ENCODE results near the gene PITHD1.
"Not testable (repeated sequence)": the region's sequence is repeated elsewhere in the genome, so short reads cannot be mapped to it uniquely, and the experiment has no call there.

Gene PITHD1

GRCh38 chr1:23799570-23800399 lies 21.6 kb downstream of the PITHD1 start:
- DNase-seq, result peak; percentile 39

- peak; percentile 97 for DNase-seq
Measured at GRCh38 chr1:23800400-23801337, 22.5 kb downstream of the PITHD1 start, which contains the start of gene GALE. GALE (minus strand) TSS chr1:23800754; CDS start chr1:23799007, 1,747 bp downstream.

- no peak for DNase-seq
Measured at GRCh38 chr1:23801338-23801748, 23.1 kb downstream of the PITHD1 start.

GRCh38 chr1:23801876-23802275 lies 23.7 kb downstream of the PITHD1 start:
- DNase-seq, result peak; percentile 51

GRCh38 chr1:23802809-23803342 lies 24.7 kb downstream of the PITHD1 start:
- not testable (repeated sequence) for DNase-seq

- DNase-seq, result no peak
Measured at GRCh38 chr1:23803674-23804073, 25.5 kb downstream of the PITHD1 start.

- peak; percentile 43 for DNase-seq
Measured at GRCh38 chr1:23804183-23804835, 26.1 kb downstream of the PITHD1 start.

GRCh38 chr1:23805025-23805424 lies 26.8 kb downstream of the PITHD1 start:
- DNase-seq, result no peak

GRCh38 chr1:23806280-23806679 lies 28.1 kb downstream of the PITHD1 start:
- no peak for DNase-seq

- DNase-seq, result no peak
Measured at GRCh38 chr1:23807453-23807852, 29.2 kb downstream of the PITHD1 start.

GRCh38 chr1:23809751-23810171 lies 31.5 kb downstream of the PITHD1 start:
- peak; percentile 85 for DNase-seq

GRCh38 chr1:23810818-23811540 lies 32.8 kb downstream of the PITHD1 start:
- peak; percentile 61 for DNase-seq

- no peak for DNase-seq
Measured at GRCh38 chr1:23814016-23814415, 35.8 kb downstream of the PITHD1 start.

GRCh38 chr1:23816361-23816760 lies 38.1 kb downstream of the PITHD1 start:
- DNase-seq, result no peak

GRCh38 chr1:23816906-23817305 lies 38.7 kb downstream of the PITHD1 start:
- no peak for DNase-seq

GRCh38 chr1:23817633-23818032 lies 39.4 kb downstream of the PITHD1 start:
- DNase-seq, result no peak

GRCh38 chr1:23823767-23824166 lies 45.5 kb downstream of the PITHD1 start:
- no peak for DNase-seq

GRCh38 chr1:23824711-23825075 lies 46.5 kb downstream of the PITHD1 start:
- no peak for DNase-seq

GRCh38 chr1:23825076-23825761 lies 47.0 kb downstream of the PITHD1 start, which contains the start of gene HMGCL:
HMGCL (minus strand) TSS chr1:23825429; CDS start chr1:23825415, 14 bp downstream.
- DNase-seq, result peak; percentile 95

- DNase-seq, result peak; percentile 26
Measured at GRCh38 chr1:23825762-23826522, 47.7 kb downstream of the PITHD1 start.

All from NCI-H82 (cell line).